ENCODE data around the gene ZDHHC3.

ZDHHC3 gene

DNA sequence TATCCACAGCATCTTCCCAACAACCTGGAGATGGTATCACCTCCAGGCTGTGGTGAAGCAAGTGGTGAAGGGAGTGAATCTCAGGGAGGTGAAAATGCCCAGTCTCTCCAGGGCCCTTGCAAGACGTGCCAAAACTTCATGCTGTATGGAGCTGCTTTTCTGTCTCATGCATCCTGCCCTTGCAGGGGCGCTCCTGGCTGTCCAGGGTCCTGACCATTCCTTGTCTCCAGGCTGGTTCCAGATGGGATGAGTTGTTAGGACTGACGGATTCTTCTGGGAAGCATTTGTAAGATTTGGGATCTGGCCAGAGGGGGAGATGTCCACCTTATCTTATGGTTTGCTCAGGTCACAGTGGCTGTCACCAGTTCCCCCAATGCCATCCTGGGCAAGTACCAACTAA, 85.7 kb downstream of the ZDHHC3 start:
- DNase-seq: no peak

DNA sequence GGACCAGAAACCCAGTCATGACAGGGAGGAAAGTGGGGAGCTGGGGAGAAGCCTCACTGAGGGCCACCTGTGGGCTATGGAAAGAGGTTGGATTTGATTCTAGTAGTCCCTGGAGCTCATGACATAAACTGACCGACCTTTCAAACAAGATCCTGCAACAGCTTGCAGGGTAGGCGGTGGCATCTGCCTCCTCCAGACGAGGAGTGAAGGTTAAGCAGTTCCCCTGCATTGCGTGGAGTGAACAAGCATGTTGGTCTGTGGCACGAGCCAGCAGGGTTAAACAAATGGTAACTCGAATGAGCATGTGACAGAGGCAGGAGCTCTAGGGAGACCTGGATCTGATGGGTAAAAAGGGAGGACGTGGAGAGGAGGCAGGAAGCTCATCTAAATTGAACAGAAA, 88.9 kb downstream of the ZDHHC3 start:
- DNase-seq: no peak

DNA sequence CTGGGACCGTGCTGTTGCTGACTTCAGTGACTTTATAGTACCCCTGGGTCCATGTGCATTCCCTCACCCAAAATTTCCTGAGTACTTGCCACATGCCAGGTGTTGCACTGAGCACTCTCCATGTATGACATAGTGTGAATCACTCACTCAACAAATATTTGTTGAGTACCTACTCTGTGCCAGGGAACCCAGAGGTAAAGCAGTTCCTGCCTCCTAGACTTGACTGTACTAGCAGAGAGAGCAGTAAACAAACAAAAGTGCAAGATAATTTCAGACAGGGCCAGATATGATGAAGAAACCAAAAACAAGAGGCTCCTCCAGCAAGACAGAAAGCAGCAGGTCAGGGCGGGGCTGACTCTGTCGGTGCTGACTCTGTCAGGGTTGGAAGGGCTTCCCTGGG, 89.4 kb downstream of the ZDHHC3 start:
- no peak for DNase-seq

GRCh38 chr3:44885618-44886017, 90.4 kb downstream of the ZDHHC3 start:
- DNase-seq: no peak

GRCh38 chr3:44883999-44884431, 92.0 kb downstream of the ZDHHC3 start:
- DNase-seq: no peak

GRCh38 chr3:44883213-44883955, 92.6 kb downstream of the ZDHHC3 start:
- no peak for DNase-seq

DNA sequence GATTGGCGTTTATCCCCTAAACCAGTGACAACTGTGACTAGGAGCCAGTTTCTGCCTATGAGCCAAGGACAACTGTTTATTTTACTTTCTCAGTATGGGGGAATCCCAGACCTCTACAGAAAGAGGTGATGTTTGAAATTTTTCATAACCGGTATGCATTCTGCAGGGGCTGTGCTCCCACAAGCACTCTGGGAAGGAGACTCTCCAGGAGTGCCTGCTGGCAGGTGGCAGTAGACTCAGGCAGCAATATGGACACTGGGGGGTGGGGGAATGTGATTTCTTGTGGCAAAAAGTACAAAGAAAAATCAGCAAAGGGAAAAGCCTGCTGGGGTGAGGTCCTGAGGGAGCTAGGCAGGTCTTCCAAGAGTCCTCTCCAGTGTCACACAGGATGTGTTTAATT, 95.7 kb downstream of the ZDHHC3 start:
- DNase-seq: no peak

DNA sequence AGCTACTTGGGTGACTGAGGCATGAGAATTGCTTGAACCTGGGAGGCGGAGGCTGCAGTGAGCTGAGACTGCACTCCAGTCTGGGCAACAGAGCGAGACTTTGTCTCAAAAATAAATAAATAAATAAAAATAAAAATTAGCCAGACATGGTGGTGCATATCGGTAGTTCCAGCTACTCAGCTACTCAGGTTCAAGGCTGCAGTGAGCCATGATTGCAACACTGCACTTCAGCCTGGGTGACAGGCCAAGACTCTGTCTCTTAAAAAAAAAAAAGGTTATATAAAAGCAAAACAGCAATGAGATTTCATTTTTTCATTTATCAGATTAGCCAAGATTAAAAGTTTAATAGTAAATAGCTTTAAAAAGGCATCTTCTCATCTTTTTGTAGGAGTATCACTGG, 98.6 kb downstream of the ZDHHC3 start:
- DNase-seq: no peak

GRCh38 chr3:44875596-44875995, 100.4 kb downstream of the ZDHHC3 start:
- DNase-seq: no peak

All from hippocampal formation (tissue), 2 donors.